Hematopoietic multipotent progenitor cell treated with erythropoietin and hydrocortisone succinate and interleukin-3 and kit ligand, for 15 days (in vitro differentiated cells): ENCODE results near the gene HEATR5B.

Experiments used
- DNase-seq: peaks from one replicate; pipeline ENCODE4 v3.0.0-alpha.2; 2015; ENCODE audit warnings: low spot score

The HEATR5B gene

DNA sequence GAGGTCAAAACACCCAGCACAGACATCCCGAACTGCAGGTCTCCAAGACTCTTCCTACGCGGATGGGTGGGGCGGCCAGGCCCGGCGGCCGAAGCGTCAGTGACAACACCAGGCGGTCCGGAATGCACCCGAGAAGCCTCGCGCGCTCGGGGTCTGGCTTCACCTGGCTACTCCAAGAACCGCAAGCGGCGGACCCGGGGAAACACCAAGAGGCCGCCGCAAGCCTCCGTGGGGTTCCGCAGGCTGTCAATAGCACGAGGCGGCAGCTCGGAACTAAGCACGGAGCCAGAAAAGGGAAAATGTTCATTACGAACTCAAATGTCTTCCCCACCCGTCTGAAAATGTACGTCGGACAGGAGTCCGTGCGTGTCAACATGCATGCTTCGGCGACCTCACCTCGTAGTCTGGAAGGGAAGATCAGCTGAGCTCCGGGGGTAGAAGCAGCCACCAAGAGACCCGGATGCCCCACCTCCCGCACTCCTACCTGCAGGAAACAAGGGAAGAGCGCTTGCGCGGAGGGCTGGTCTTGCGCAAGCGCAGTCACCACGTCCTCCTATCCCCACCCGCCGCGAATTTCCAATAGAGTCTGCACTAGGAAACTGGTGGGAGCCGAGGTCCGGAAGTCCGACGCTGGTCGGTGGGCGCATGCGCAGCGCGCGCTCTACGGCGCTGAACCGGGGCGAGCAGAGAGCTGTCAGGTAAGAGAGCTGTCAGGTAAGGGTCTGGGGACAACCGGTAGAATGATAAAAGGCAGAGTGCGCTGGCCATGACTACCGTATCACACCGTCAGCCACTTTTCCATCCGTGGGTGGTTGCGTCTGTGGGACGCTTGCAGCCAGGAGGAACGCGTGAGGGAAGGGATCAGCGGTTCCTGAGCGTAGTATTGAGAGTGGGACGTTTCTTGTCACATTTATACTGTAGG, at the start of gene HEATR5B, which contains the start of gene GPATCH11:
Gene HEATR5B (minus strand): TSS at position 500 of the 922 bp plus-strand sequence. CDS start 958 bp downstream, outside the sequence.
Gene GPATCH11 (plus strand): TSS at position 646 of the 922 bp plus-strand sequence. CDS start 3,864 bp downstream, outside the sequence.
- DNase-seq = peak; percentile 87

DNA sequence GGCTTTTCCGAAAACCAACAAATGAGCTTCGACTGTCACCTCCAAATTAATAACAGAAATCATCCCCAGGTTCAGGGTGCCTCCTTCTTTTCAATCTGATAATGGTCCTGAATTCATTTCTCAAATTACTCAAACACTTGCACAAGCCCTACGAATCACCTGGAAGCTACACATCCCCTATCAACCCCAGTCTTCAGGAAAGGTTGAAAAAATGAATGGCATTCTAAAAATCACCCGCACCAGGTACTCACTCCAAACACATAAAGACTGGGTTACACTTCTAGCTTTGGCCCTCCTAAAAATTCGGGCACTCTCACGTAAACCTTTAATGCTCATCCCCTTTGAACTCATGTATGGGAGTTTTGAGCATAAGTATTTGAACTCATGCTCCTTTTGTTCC, 48.7 kb upstream of the HEATR5B start:
- no peak for DNase-seq

DNA sequence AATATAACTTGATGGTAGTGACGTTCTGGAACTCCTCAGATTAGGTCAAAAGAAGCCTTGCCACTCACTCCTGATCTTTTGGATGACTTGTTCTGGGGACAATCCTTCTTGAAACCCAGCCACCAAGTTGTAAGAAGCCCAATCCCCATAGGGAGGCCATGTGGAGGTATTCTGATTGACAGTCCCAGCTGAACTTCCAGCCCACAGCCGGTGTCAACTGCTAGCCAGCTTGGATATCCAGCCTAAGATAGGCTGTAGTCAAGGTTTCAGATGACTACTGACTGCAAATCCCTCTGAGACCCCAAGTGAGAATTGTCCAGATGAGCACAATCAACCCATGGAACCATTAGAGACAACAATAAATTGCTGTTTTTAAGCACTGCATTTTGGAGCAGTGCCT, 41.2 kb upstream of the HEATR5B start:
- DNase-seq = no peak

DNA sequence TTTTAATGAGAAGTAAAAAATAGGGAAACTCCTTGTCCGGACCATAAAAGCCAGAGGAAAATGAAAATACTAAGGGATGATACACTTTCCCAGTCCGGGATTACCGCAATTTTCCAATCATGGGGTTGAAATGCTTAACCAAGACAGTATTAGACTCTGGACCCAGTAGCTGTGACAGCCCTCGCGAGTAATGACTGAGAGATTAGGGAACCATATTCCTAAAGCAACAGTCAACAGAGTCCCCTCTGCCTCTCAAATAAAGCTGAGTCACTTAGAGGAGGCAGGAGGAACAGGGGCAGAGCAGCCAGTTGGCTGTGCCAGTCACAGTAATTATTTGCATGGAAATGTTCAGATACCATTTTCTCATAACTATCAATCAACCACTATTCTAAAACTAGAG, 35.0 kb upstream of the HEATR5B start:
- DNase-seq = no peak

DNA sequence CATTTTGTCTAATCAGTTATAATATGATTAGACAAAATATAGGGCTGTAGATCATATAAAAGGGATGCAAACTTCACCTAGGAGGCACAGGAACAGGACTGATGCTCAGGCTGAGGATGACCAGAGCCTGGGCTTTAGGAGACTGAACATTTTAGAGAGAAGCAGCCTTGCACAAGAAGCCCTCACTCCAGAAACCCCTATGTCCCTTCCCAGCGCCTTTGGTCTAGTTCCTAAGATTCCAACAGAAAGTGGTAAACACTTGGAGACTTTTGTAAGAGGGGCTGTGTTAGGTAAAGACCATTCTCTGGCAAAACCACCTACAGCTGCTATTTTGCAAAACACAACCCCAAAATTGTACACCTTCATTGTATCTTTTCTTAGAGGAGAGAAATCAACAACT, 33.4 kb upstream of the HEATR5B start:
- no peak for DNase-seq

DNA sequence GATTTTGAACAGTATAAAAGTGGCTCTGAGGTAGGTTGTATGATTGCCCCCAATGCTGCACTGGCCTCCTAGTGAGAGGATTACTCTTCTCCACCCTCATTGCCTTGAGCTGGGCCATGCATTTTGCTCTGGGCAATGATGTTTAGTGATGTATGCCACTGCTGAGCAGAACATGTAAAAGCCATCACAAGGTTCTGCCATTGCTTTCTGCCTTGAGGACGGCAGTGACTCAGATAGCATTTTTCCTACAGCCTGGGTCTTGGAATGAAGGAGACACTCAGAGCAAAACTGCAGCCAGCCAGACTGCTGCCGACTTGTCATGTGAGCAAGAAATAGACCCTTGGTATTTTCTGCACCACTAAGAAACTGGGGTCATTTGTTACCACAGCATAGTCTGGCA, 27.8 kb upstream of the HEATR5B start:
- DNase-seq = no peak

DNA sequence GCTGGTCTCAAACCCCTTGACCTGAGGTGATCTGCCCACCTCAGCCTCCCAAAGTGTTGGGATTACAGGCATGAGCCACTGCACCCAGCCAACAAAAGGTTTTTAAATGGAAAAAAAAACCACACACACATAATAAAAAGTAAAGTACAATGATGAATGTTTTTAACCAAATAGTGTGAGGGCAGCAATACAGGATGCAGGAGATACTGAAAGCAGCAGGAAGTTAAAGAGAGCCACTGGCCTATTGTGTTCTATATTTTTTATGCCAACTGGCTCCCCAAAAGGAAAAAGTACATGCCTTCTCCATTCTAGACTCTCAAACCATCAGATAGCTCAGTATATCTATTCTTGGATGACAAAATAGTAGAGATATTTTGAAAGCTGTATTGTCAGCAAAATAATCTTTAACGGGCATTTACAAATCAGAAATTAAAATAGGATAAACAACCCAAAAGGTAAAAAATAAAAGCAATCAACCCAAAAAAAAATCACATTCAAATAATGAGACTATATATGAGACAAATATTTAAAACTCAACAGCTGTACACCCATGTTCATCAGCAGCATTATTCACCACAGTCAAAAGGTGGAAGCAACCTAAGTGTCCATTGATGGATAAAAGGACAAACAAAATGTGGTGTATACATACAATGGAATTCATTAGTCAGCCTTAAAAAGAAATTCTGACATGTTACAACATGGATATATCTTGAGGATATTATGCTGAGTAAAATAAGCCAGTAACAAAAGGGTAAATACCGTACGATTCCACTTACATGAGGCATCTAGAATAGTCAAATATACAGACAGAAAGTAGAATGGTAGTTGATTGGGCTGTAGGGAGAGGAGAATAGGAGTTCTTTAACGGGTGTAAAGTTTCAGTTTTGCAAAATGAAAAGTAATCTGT, 26.4 kb upstream of the HEATR5B start:
- DNase-seq = no peak

DNA sequence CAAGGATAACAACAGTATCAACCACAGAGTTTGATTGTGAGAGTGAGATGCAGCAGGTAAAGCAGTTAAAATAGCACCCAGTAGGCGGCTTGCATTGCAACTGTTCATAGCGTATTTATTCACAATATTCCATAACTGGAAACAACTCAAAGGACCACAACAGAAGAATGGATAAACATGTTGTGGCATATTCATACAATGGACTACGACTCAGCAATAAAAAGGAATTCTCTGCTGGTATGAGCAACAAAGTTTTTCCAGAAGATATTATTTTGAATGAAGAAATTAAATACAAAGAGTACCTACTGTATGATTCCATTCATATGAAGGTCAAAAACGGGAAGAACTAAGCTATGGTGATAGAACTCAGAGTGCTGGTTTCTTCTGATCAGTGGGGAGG, 25.4 kb upstream of the HEATR5B start:
- no peak for DNase-seq

DNA sequence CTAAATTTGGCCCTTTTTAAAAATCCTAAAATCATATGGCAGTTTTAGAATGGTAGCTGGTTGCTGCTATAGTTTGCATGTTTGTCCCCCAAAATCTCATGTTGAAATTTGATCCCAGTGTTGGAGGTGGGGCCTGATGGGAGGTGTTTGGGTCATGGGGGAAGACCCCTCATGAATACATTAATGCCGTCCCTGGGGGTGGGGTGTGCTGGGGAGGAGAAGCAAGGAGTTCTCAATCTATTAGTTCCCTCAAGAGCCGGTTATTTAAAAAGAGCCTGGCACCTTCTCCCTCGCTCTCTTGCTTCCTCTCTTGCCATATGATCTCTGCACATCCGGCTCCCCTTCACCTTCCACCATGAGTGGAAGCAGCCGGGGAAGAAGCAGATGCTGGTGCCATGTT, 21.0 kb upstream of the HEATR5B start:
- DNase-seq = no peak

DNA sequence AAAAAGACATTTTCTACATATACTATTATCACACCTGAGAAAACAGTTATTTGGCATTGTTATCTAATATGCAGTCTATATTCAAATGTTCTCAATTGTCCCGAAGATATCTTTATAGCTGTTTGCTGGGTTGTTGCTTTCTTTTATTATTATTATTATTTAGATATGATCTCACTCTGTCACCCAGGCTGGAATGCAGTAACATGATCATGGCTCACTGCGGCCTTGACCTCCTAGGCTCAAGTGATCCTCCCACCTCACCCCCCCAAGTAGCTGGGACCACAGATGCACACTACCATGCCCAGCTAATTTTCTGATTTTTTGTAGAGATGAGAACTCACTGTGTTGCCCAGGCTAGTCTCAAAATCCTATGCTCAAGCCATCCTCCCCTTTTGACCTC, 20.0 kb upstream of the HEATR5B start:
- no peak for DNase-seq

DNA sequence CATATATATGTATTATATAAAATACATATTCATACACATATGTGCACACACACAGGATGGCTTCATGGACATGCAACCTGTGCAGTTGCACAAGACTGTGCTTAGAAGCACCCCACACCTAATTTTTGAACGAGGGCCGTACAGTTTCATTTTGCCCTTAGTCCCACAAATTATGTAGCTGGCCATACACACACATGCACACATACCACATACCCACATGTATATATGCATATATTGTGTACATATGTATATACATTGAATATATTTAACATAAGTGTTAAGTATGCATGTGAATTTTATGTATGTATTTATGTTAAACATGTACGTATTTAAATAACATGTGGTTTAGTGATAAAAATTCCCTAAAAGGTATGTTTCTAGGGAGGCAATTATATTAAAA, 18.4 kb upstream of the HEATR5B start:
- DNase-seq = no peak

DNA sequence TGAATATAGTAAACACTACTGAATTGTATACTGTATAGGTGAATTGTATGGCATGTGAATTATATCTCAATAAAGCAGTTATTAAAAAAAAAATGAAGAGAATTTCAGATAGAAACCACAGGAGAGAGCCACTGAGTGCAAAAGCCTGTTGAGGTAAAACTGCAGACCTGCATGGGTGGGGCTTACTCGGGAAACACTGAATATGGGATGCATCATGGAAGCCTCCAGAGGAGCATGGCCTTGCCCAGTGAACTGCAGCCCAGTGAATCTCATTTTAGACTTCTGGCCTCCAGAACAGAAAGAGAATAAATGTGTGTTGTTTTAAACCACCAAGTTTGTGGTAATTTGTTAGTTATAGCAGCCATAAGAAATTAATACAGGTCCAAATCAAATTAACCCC, 15.9 kb upstream of the HEATR5B start:
- no peak for DNase-seq

DNA sequence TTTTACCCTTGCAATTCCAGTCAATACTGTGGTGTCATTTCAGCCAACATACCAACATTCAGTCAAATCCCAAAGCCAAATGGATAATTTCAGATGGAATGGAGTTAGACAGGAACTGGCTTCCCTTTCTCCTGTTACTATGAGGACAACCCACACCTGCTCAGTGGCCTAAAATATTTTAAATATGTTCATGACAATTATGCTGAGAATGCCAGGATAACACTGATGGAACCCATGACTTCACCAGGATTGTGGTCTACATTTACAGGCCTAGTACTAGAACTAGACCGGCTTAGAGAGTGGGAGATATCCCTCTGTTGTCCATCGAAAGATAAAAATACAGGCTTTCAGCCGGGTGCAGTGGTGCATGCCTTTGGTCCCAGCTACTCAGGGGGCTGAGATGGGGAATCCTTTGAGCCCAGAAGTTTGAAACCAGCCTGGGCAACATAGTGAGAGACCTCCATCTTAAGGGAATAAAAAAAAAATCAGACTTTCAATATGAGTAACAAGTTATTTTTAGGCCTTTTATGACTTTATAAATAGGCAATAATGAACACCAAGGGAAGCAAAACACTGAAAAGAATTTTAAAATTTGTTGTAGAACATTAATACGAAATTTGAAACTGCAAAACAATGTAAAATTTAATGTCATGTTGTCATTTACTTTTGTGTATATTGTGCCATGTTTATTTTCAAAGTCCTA, 14.4 kb upstream of the HEATR5B start:
- no peak for DNase-seq

DNA sequence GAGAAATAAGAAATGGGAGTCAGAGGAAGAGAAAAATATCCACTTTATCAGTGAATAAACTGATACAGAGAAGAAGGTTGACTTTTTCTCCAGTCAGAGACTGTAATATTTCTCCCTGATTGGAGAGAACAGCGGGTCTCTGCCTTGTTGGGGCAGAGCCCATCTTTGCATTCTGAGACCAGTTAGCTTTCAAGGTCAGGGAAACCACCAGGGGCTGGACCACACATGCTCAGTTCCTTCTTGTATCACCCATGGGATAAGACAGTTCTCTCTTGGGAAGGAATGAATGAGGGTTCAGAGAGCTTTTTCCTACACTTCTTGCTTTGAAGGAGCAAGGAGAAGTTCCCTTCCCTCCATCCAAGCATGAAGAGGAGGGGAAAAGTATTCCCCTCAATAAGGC, 12.4 kb upstream of the HEATR5B start:
- DNase-seq = no peak

DNA sequence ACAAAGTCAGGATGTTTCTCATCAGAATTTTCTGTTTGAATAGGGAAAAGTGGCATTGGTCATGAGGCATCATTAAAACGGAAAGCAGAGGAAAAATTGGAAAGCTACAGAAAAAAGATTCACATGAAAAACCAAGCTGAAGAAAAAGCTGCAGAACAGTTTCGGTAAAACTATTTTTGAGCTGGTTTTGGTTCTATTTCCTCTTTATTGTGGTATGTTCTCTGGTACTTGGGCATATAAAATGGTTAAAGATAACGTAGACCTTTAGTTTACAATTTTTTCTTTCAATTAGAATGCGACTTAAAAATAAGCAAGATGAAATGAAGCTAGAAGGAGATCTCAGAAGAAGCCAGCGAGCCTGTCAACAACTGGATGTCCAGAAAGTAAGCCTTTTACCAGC, 7.7 kb upstream of the HEATR5B start:
- no peak for DNase-seq

DNA sequence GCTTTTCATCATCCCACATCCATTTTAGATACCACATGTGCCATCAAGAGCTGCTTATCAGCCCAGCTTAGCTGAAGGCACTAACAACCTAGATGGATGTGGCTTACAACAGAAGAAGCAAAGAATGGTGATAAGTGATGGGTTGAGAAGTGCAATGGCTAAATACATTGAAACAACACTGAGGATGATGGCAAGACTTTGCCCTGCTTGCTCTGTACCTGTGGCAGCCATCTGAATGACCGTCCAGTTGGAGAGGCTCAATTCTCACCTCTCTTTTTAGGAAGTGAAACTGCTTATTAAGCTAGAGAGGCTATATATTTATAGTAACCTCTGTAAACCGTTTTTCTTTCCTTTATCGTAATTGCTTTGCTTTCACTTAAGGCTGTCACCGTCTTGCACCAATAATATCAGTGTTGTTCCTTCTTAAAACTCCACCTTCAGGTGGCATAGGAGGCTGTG, 5.9 kb upstream of the HEATR5B start:
- no peak for DNase-seq

DNA sequence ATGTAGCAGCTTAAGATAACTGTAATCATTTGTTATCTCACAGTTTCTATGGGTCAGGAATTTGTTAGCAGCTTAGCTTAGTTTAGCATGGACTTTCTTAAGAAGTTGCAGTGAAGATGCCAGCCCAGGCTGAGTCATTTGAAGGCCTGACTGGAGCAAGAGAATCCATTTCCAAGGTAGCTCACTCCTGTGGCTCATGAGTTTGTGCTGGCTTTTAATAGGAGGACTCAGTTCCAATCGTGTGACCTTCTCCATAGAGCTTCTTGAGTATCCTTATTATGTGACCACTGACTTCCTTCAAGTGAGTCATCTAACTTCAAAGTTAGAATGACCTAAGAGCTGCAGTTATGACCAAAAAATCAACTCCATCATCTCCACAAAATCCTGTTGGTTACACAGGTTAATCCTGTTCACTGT, 1.6 kb upstream of the HEATR5B start:
- no peak for DNase-seq

DNA sequence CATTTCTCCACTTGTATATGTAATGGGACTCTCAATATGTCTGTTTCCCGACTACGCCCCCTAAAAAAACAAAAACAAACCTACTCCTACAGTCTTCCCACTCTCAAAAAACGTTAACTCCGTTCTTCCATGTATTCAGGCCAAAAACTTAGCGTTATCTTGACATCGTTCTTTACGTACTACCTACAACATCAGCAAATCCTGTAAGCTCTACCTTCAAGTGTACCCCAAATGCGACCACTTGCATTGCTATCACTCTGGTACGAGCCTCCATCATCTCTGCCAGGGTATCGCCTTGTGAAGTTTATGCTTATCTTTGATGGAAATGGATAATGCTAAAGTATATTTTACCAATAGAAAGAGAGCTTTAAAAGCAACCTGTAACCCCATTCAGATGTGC, 625 bp upstream of the HEATR5B start:
- DNase-seq = no peak

DNA sequence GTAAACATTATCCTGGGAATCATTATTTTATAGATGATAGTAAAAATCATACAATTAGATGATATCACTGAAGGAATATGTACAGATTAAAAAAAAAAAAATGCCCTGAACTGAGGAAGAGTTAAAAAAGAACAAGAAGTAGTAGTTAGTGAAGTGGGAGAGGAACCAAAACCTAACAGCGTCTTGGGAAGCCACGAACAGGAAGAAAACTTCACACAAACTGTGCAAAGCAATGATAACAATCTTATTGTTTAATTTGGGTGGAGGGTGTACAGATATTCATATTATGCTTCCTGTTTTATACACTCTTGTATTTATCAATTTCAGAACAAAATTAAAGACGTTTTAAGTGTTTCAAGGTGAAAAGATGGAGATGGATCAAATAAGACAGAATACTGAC, 3.5 kb downstream of the HEATR5B start:
- no peak for DNase-seq

DNA sequence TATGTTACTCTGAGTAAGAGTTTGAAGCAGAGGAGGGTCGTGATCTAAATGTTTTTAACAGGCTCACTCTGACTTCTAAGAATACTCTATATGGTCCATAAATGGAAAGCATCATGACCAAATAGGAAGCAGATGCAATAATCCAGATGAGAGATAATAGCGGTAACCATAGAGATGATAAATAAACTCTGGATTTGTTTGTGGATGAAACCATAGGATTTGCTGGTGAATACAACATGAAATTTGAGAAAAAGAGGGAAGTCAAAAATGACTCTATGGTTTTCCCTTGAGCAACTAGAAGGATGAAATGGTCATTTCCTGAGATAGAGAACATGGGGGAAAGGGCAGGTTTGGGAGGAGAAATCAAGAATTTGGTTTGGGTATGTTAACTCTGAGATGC, 3.9 kb downstream of the HEATR5B start:
- DNase-seq = no peak

DNA sequence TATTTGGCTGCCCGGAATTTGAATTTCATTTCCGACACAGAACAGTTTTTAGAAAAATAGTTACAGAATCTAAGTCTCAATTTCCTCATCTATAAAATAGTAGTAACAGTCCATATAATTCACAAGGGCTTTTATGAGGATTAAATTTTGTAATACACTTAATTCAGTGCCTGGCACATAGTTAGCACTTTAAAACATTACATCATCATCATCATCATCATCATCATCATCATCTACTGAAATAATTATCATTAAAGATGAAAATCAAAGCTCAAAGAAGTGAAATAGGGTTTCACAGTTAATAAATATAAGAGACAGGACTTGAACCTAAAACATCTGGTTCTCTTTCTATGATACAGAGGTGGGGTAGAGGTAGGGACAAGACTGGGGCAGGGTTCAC, 13.2 kb downstream of the HEATR5B start:
- no peak for DNase-seq

DNA sequence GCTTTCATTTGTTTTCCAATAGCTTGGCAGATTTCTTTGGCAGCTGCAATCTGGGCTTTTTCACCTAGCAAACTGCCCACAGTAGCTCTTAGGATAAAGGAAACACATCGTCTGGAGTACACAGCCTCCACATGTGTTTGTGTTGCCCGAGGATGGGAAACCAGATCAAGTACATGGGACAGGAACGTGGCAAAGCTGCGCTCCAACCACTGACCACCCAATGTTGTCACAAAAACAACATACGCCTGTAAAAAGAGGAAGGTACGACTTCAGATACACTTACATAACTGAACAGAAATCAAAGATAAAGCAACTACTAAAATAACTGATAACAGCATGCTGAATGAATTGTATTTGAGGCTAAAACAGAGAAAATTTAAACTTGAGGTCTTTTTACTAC, 15.5 kb downstream of the HEATR5B start:
- DNase-seq = no peak
